G401 (cell line): ENCODE data around the gene FUOM. TPM values are rescaled to one million over a fixed set of nuclear protein-coding genes. Genes with fewer than 3 reads are reported as not detected.
A peak's percentile ranks its signal among the peaks of the same experiment; 100 is the strongest.

Source experiments
- DNase-seq: peaks from one replicate; pipeline ENCODE4 v3.0.0-alpha.2; 2015; ENCODE audit warnings: low spot score
- in situ Hi-C: cut with HindIII; loops from 2 replicates; pipeline ENCODE4 v1.10.0; 2016; ENCODE audit warnings: low sequenced_read_pairs, mixed read lengths
- total RNA-seq: library from RNA; depleted of rRNA; stranded (reverse); fragments of >200 nt; shearing (Covaris generic); gene quantifications from 2 replicates; pipeline ENCODE4 v1.2.3, GENCODE V29; 2014

FUOM gene
- total RNA-seq, 1 experiment from 2014 or later = 65.7 TPM

DNA sequence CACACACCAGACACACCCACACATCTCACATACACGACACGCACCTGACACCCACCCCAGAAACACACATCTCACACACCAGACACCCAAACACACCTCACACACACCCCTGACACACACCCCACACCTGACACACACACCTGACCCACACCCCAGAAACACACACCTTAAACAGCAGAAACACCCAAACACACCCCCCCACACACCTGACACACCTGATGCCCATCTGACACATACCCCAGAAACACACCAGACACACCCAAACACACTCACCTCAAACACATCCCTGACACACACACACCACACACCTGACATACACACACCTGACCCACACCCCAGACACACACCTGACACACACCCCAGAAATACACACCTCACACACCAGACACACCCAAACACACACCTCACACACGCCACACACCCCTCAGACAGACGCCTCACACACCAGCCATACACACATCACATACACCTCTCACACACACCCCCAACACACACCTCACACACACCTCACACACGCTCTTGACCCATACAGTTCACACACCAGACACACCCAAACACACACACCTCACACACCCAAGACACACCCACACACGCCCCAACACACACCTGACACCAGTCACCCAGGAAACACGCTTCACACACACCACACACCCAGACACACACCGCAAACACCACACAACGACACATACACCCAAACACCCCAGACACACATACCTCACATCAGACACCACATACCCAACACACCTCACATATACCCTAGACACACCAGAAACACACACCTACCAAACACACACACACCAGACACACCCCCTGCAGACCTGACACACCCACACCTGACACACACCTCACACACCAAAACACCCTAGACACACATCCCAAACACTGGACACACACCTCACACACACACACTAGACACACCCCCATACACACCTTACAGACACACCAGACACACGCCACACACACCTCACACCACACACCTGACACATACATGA lies 19.4 kb downstream of the FUOM start:
- DNase-seq = no peak
- in situ Hi-C loops = no loop called here

DNA sequence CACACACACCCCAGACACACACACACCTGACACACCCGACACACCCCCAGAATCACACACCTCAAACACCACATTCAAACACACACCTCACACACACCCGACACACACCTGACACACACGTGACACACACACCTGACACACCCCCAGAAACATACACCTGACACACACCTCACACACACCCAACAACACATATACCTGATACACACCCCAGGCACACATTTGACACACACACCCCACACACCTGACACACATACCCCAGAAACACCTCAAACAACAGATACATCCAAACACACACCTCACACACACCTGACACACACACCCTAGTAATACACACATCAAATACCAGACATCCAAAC lies 20.5 kb downstream of the FUOM start:
- in situ Hi-C loops = no loop called here
- DNase-seq = no peak

DNA sequence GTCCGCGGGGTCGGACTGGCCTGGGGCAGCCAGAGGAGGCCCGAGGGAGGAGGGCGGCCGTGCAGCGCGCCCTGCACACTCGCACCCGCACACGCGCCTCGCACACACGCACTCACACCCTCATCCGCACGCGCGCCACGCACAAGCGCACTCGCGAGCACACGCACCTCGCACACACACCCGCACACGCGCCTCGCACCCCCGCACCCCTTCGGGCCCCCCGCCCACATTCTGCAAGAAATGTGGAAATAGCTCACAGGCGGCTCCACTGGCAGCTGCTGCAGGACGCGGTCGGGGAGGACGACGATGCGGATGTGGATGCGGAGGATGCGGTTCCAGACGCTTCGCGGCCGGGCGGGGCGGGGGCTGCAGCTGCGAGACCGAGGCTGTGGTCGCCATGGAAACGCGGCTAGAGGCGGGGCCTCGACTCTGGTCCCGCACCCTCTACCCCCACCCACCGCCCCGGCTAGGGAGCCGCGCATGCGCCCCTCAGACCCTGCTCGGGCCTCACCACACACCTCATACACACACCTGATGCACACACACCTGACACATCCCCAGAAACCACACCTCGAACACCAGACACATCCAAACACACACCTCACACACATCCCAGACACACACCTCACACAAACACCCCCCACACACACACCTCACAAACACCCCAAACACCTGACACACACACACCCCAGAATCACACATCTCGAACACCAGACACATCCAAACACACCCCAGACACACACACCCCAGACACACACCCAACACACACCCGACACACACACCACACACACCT lies 21.0 kb downstream of the FUOM start, which contains the start of gene CALY:
Gene CALY, minus strand, starts transcription at position 320 of the 793 bp plus-strand sequence. CDS start 7,907 bp downstream, outside the sequence.
- in situ Hi-C loops = no loop called here
- peak; percentile 81 for DNase-seq

DNA sequence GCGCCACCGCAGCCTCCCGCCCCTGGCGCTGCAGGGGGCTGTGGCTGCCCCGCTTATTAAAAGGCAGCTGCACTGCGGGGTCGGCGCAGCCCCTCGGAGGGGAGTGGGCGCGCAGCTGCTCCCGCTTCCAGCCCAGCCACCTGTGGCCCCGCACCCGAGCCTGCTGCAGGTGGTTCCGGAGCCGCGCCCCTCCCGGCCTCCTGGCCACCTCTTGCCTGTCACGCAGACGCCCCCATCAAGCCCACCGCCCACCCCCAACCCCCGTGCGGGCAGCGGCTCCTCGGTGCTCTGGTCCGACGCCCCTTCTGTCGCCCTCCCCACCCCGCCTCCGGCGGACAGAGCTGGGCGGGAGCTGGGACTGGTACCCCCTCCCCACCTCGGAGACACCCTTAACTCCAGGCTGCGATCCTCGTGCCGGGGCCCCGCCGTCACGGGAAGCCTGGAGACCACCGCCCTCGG lies 21.7 kb downstream of the FUOM start:
- in situ Hi-C loops = no loop called here
- DNase-seq = no peak

DNA sequence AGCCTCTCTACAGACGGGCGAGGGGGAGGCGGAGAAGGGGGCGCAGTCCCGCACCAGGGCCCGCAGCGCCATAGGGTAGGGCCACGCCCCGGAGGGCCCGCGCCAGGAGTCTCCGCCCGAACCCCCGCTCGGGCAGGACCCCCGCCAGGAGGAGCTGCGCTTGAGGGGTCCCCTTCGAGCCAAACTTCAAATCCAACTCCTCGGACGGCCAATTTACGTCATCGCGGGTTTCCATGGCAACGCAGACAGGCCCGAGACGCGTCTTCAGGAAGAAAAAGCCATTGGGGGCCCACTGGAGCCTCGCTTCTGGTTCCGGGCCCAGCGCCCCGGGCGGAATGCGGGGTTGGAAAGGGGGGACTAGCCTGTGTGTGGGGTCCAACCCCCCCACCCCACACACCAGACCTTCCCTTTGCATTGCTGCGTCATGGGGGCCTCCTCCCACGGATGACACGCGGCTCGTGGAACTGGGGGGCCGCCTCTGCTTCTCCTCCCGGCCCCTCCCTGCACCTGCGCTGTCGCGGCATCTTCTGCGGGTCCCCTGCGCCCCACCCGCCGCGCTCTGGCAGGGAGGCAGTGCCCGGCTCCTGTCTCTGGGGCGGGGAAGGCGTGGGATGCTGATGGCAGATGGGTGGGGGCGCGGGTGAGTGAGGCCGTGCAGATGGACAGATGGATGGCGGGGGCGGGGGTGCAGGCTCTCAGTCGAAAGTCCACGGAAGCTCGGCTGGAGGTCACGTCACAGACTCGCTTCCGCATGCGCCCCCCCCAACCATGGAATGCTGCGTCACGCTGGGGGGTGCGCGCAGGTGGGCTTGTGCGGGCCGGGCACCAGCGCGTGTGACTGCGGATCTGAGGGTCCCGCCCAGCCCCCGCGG lies 22.3 kb downstream of the FUOM start:
- peak; percentile 77 for DNase-seq
- in situ Hi-C loops = no loop called here

DNA sequence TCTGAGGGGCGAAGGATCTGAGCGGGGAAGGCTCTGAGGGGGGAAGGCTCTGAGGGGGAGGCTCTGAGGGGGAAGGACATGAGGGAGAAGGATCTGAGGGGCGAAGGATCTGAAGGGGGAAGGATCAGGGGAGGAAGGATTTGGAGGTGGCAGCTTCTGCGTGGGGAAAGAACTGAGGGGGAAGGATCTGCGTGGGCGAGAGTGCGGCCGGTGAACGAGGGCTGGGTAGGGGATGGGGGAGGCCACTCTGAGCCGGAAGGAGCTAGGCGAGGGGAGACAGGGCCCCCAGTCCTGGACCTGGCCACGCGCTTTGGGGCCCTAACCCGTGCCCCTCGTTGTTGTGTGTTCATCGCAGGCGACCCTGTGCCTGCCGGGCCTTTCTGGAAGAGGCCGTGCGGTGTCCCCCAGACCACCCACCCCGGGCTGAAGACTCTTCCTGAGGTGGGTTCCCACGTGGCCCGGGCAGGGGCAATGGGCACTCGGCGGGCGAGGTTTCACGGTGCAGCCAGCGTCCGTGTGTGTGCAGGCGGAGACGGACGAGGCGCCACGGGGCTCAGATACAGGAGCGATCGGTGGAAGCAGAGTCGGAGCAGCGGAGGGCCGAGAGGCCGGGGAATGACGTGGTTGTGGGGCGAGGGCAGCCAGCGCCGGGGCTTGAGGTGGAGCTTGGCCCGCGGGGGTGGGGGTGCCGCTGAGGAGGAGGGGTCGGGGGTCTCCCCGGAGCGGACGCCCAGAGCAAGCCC lies 23.1 kb downstream of the FUOM start:
- in situ Hi-C loops = no loop called here
- DNase-seq = peak; percentile 29

DNA sequence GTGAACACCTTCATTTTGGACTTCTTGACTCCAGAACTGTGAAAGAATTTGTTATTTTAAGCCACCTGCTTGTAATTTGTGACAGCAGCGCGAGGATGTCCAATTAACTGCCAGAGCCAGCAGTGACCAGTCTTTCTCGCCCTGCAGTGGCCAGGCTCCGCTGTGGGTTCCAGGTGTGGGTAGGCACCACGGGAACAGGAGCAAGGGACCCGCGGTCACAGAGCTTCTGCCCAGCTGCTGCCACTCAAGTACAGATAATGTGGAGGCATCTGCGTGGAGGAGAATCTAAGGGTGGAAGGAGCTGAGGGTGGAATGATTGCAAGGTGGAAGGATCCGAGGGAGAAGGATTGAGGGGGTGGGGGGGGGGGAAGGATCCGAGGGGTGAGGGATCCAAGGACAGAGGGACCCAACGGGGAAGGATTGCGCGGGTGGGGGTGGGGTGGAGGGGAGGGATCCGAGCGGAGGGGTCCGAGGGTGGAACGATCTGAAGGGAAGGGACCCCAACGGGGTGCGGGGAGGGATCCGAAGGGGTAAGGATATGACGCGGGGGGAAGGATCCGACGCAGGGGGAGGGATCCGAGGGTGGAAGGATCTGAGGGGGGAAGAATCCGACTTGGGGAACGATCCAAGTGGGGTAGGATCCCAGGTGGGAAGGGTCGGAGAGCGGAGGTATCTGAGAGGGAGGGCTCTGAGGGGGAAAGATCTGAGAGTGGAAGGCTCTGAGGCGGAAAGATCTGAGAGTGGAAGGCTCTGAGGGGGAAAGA lies 24.7 kb downstream of the FUOM start:
- DNase-seq = no peak
- in situ Hi-C loops = no loop called here

DNA sequence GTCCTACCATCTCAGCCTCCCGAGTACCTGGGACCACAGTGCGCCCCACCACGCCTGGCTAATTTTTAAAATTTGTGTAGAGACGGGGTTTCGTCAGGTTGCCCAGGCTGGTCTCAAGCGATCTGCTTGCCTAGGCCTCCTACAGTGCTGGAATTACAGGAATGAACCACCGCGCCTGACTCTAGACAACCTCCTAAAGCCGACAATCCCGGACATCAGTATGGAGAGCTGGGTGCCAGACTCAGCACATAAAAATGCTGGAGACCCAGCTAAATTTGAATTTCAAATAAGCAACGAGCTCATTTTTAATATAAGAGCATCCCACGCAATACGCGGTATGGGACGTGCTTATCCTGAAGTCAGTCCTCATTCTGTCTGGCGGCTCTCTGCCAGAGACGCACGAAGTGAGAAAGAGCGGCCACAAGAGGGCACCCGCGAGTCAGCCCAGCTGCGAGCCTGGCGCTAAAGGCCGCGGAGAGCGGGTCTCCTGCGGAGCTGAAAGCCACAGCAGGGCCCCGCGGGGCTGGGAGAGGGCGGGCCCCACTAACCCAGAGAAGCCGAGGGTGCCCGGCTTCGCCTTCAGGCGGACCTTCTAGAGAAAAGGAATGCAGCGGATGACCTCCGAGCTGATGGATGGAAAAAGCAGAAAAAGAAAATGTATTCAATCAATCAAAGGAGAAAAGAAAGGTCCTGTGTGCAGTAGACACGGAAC lies 28.2 kb downstream of the FUOM start:
- peak; percentile 90 for DNase-seq
- in situ Hi-C loops = no loop called here

DNA sequence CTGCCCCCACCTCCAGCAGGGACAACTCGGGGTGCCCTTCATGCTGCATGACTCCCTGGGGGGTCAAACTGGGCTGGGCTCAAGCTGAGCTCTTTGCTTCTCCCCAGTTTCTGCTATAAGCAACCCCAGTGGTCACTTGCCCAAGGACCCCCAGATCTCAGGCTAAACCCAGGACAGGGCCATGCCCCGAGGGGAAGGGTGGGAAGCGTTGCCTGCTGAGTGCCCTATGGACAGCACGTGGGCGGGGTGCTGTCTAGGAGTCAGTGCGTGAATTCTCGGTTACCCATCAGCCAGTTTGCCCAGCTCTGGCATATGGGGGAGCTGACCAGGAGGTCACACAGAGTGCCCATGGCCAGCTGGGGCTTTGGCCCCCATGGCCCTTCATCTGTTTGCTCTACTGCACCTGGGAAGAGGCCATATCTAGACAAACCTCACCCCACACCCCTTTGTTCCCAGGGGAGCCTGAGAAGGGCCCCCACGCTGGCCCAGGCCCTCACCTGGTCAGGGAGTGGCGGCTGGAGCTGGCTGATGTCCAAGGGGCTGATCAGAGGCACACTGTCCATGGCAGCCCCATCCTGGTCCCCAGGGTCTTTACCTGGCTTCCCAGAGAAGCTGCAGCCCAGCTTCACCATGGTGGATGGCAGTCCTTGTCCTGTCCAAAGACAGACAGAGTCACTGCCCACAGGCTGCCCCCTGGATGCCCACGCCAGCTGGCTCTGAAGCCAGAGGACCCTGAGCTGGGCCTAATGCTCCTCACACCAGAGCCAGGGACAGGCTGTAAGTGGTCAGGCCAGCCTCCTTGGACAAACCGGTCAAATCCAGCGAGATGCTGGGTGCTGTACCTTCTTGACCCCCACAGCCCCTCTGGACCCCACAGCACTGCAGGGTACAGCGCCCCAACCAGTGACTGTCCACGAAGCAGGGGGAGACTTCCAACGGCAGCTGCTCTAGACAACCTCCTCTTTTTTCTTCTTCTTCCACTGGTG lies 29.2 kb downstream of the FUOM start:
- in situ Hi-C loops = no loop called here
- no peak for DNase-seq

DNA sequence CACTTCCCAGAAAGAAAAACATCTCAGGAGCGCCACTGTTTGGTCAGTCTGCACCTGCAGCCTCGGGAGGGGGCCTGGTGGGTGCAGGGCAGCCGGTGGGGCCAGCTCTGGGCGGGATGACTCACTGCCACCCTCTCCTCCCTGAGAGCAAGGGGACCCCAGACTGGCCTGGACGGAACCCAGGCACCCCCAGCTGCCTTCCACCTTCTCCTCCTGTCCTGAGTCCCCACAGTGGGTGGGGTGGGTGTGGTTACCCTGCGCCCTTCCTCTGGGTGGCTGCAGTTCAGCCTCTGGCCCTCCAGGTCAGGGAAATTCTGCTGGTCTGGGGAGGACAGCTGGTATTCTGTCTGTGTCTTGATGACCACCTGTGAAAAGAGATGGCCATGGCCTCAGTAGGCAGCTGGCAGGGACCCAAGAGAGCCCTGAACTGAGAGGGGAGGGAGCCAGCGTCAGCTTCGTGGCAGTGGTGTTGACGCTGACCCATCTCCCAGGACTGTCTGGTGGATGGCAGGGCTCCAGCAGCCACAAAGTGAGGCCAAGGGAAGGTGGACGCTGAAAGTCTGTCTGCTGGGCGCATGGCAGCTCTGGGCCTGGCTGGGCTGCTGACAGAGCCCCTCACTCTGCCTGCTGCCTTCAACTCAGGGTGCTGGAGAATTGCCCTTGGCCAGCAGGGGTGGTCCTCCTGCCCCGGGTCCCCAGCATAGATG lies 30.0 kb downstream of the FUOM start:
- in situ Hi-C loops = no loop called here
- DNase-seq = peak; percentile 60

DNA sequence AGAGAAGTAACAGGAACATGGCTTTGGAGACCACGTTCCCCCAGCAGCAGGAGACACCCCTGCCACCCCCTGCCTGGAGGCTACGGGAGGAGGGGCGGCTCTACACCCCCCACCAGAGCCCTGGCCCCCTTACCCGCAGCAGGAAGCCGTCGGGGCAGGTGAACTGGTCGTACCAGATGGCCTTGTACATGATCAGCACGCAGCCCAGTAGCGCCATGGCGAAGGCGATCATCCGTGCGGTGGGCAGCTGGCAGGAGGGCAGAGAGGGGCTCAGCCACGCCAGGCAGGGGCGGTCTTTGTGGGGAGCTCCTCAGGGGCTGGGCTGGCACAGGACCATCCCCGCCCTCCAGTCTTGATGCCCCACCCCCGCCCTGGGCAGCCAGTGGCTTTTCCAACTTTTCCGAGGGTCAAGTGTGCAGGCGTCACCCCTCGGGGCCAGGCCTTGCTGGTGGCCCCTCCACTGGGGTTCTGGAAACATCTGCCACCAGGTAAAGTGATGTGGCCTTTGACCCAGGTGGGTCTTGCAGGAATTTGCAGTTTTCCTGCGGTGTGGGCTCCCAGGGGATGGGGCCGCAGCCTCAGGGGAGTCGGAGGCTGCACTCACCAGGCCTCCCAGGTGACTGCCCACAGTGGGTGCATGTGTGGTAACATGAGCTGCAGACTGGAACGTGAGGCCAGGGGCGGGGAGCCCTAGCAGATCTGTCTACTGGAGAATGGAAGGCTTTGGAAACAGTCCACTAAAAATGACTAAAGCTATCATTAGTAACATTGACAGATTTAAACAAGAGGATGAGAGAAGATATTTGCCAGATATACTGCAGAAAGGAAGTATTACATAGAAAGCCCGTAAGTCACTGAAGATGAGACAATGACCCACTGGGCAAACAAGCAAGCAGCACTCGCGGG lies 30.8 kb downstream of the FUOM start:
- no peak for DNase-seq
- in situ Hi-C loops = no loop called here

DNA sequence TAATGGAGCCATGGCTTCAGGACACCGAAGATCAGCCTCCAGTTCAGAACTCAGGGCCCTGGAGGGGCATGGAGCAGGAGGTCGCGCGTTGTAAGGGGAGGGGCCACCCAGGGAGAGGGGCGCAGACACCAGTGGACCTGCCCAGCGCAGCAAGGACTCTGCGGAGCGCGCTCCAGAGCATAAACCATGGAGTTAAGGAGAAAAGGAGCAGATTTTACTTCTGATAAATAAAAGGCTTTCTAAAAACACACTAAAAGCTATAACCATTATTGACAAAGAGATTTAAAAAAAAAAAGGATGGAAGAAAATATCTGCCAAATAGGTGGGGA lies 31.6 kb downstream of the FUOM start:
- in situ Hi-C loops = no loop called here

DNA sequence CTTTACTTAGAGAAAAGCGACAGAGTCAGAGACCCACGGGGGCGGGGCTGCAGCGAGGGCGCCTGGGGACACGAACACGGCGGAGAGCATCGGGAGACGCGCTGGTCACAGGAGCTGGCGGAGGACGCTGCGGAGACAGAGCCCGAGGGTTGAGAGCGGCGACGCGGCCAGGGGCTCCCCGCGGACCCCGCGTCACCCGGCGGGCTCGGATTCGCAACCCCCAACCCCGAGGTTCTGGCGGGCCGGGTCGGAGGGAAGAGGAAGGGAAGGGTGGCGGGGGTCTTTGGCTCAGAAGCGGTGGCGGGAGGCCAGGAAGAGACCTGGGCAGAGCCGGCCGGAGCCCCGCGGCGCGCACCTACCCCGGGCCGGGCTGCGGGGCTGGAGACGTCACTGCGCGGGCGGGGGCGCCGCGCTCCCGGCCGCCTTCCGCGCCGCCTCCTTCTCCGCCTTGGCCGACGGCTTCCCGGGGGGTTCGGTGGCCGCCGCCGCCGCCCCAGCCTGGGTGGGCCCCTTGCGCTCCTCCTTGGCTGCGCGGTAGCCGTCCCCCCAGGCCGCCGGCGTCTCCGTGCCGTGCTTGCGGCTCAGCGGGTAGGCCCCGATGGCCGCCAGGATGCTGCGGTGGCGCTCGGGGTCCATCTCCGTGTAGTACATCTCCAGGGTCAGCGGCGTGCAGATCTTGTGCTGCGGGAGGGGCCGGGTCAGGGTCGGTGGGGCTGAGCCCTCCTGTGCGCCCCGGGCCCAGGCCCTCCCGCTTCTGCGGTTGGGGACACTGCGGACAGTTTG lies 32.2 kb downstream of the FUOM start:
- in situ Hi-C loops = no loop called here
- peak; percentile 36 for DNase-seq

More for the DNA sequence above, 31.6 kb downstream of the FUOM start:
- DNase-seq = peak; percentile 22

DNA sequence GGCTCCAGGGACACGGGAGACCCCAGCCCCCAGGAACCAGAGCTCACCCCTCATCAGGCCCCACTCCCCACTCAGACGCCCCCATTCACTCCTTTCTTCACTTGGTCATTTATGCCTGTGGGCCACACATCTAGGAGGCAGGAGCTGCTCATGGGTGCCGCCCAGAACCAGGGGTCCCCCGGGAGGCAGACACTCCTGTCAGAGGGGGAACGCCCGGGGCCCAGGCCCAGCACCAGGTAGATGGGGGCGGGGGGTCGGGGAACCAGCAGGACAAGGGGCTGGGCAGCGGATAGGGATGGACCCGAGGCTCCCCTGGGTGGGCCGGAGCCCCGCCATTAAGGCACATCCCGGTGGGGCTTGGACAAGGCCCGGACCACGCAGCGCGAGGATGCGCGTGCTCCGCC lies 33.0 kb downstream of the FUOM start:
- peak; percentile 12 for DNase-seq
- in situ Hi-C loops = no loop called here
